NCI-H524 (cell line): ENCODE data around the gene TMEM120A.
"Not testable (repeated sequence)": the region's sequence is repeated elsewhere in the genome, so short reads cannot be mapped to it uniquely, and the experiment has no call there.

Experiments used
- DNase-seq, 2 experiments: peaks; one replicate each; lab custom pipeline; 2025; lab: John Stamatoyannopoulos, UW

TMEM120A gene

DNA sequence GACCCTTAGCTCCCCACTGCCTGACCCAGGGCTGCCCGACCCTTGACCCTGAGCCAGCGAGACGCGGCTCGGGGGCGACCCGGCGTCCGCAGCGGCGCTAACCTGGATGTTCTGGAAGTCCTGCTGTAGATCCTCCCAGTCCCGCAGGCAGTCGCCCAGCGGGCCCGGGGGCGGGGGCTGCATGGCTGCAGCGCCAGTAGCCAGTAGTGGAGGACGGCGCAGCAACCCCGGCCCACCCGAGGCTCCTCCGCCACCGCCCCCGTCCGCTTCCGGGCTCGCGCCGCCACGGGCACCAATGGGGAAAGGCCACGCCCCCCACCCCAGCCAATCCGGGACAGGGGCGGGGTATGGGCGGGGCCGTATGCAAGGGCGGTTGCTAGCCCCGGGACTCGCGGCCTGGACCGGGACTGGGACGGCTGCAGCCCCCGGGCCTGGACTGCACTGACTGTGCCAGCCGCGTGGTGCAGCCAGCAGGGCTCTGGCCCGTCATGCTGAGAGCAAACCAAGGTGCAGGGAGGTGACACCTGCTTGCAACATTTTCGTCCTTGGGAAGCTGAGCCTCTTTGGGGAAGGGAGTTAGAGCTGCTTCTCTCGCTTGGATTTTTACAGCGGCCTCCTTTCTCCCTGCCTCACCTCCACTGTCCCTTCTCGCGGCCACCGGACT lies at the start of gene TMEM120A:
Gene TMEM120A, minus strand, starts transcription at position 208 of the 664 bp plus-strand sequence. Its CDS starts 25 bp downstream, at position 183.
- DNase-seq = peak; percentile 52 to 83

DNA sequence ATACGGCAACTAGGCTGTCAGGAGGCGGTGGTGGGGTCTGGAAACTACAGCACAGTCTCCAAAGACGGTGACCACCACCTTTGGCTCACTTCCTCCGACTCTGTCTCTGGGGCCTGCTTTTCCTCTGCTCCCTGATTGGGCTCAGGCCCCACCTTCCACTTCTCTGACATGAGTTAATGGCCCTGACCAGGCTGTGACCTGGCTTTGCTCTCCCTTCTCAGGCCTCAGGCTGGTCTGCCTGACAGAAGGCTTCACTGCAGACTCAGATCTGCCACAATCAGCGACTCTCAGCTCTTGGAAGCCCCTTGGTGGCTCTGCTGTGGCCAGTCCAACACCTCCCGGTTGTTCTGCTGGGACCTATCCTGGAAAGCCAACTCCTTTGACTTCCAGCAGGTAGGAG lies 45.7 kb upstream of the TMEM120A start:
- no peak for DNase-seq

DNA sequence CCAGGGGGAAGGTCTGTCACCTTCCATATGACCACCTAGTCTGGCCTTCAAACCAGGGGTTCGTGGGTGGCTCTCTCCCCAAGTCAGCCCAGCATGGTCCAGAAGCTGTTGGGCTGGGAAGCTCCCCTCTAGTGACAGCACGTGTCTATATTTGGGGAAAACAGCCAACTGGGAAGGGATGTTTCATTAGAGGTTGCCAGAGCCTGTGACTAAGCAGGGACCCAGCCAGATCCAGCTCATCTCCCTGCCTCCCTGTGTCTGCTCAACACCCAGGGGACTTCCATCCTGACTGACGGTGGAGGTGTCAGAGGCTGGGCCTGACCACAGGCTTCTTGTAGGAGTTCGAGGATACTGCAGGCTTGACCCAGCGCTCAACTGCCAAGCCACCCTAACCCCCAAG lies 42.9 kb upstream of the TMEM120A start:
- no peak for DNase-seq

DNA sequence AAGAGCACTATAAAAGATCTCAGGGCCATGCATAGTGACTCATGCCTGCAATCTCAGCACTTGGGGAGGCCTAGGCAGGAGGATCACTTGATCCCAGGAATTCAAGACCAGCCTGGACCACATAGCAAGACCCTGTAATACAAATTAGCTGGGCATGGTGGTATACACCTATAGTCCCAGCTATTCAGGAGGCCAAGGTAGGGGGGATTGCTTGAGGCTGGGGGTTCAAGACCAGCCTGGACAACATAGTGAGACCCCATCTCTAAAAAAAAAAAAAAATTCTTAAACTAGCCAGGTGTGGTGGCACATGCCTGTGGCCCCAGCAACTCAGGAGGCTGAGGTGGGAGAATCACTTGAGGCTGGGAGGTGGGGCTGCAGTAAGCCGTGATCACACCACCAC lies 37.6 kb upstream of the TMEM120A start:
- no peak for DNase-seq

DNA sequence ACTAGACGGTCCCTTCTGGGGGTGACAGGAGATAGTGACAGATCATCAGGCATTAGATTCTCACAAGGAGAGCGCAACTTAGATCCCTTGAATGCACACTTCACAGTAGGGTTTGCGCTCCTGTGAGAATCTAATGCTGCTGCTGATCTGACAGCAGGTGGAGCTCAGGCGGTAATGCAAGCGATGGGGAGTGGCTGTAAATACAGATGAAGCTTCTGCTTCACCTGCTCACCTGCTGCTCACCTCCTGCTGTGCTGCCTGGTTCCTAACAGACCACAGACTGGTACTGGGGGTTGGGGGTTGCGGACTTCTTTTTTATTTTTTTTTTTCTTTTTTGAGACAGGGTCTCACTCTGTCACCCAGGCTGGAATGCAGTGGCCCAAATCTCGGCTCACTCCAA lies 35.3 kb upstream of the TMEM120A start:
- DNase-seq = not testable (repeated sequence)

DNA sequence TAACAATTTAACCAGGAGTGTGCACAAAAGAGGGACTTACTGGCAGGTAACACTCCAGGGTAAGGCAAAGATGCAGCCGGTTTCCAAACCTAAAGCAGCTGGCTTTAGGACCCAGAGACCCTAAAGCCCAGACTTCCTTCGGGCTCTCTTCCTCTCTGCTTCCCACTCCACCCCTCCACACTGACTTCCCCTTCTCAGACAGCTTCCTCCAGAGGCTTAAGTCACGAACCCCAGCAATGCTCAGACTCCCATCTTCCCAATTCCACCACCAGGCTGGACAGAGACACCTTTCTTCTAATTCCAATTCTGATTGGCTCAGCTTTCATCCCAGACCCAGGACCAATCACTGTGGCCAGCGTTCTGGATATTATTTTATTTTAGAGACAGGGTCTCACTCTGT lies 28.6 kb upstream of the TMEM120A start:
- no peak for DNase-seq

DNA sequence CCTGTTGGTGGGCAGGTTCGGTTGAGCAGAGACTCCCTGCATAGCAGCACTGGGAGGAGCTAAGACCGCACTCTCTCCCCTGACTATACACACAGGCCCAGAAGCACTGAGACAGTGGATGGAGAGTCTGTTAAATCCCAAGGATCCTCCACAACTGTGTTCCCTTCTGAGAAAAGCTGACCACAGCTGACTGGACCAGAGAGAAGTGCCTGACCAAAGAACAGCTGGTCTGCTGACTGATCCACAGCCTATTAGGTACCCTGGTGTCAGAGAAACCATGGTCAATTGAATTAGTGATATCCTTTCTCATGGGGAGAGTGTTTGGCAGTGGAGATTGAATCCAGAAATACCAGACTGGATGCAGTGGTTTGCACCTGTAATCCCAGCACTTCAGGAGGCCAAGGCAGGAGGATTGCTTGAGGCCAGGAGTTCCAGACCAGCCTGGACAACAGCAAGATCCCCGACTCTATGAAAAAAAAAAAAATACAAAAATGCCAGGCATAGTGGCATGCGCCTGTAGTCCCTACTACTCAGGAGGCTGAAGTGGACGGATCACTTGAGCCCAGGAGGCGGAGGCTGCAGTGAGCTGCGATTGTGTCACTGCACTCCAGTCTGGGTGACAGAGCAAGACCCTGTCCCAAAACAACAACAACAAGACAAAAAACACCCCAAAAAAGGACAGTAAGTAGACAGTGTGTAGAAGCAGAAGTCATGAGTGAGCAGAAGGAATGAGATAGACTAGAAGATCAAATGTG lies 27.8 kb upstream of the TMEM120A start:
- no peak for DNase-seq

DNA sequence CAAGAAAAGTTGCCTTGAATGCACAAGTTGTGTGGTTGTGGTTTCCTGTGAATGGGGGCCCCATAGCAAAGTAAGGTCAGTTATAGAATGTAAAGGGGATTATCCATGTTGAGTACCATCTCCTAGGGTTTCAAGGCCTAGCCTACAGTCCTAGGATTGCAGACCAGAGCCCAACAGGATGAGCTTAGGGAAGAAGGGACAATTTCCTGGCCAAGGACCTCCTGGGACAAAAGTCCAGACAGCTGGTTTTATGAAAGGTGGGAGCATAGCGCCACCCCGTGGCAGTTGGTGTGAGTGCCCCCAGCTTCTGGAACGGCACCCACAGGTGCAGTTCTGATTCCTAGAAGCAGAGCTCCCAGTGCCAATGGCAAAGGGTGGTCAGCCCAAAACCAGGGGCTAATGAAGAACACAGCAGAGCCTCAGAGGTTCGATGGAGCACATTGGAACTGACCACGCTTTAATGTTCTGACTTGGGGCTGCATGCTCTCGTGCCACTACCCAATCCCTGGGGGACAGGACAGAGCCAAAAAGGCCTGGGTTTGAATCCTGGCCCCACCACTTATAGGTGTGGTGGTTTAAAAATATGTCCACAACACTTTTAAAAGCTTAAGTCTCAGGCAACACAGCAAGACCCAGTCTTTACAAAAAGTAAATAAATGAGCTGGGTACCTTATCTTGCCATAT lies 25.8 kb upstream of the TMEM120A start:
- DNase-seq = peak; percentile 6 to 65

DNA sequence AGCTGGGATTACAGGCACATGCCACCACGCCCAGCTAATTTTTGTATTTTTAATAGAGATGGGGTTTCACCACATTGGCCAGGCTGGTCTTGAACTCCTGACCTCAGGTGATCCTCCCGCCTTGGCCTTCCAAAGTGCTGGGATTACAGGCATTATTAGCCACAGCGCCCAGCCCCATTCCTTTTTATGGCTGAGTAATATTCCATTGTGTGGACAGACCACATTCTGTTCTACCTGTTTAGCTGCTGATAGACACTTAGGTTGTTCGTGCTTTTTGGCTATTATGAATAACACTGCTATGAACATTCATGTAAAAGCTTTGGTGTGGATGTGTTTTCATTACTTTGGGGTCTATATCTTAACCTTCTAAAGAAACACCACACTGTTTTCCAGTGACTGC lies 24.1 kb upstream of the TMEM120A start:
- not testable (repeated sequence) for DNase-seq

DNA sequence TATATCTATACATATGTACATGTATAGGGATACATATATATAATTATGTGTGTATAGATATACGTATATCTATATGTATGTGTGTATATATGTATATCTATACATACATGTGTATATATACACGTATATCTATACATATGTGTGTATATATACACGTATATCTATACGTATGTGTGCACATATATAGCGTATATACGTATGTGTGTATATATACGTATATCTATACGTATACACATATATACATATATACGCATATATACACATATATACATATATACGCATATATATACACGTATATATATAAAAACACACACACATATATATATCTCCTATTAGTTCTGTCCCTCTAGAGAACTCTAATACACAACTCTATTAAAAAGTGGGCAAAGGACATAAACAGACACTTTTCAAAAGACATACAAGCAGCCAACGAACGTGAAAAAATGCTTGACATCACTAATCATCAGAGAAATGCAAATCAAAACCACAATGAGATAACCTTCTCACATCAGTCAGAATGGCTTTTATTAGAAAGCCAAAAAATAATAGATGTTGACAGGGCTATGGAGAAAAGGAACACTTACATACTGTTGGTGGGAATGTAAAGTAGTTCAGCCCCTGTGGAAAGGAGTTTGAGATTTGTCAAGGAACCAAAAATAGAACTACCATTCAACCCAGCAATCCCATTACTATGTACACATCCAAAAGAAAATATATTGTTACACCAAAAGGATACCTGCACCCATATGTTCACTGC lies 22.0 kb upstream of the TMEM120A start:
- DNase-seq = no peak

DNA sequence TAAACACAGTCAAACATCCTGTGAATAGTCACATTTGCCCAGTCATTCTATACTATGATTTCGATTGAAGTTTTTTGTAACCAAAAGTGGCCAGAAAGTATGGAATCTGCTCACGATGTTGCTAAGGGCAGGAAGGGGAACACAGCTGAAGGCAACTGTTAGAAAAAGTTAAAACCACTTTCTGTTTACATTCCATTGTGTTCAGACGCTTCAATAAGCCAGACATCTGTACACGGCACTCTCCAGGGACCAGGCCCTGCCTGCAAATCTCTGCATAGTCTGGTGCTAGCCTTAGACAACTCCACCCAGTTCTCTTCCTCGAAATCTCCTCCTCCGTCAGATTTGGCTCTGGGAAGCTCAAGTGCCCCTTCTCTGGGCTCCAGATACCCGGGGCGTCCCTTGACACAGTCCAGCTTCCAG lies 17.1 kb upstream of the TMEM120A start:
- DNase-seq = no peak

DNA sequence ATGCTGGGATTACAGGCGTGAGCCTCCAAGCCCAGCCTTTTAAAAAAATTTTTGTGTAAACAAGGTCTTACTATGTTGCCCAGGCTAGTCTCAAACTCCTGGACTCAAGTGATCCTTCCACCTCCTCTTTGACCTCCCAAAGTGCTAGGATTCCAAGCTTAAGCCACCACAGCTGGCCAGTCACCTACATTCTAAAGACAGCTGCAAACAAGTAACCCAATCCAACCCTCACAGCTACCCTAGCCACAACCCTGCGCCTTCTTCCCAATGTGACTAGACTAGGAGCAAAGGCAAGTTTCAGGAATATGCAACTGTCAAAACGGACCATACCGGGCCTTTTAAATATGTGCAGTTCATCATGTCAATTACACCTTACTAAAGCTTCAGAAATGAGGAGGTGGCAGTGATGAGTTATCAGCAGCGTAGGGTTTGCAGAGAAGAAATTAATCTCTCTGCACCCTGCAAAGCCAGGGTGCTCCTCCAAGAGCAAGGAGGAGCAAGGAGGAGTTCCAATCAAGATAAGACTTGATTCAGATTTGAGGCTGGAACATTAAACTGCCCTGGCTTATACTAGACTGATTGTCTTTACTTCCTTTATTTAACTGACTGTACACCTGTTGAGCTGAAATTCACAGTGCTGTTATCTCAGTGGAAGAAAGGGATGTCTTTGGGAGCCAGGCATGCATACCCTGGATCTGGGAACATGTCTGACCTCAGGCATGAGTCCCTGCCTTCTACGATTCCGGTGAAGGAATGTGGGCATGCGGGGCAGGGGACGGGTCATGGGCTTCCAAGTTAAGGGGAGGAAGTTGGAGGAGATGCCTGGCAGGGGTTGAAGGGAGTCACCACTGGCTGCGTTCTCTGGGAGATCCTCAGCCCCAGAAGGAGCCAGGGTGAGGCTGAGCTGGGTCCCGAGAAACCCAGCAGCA lies 15.5 kb upstream of the TMEM120A start:
- no peak for DNase-seq

DNA sequence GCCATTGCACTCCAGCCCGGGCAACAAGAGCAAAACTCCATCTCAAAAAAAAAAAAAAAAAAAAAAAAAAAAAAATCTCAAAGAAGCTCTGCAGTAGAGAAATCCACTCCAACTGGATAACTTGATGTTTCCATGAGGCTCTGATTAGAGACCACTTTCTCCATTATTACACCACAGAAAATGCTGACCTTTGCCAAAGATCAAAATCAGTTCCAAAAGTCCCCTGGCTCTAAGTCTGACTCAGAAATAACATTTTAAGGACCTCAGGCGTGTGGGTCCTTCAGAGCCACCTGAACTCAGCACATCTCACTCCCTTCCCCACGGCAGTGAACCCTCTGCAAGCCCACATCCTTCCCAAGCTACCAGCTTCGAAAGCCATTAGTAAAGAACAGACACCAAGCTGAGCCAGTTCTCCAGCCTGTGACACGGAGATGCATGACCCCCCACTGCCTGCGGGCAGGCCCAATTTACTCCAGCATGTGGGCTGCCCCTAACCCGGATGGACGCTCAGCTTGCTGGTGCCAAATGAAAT lies 13.8 kb upstream of the TMEM120A start:
- no peak for DNase-seq

DNA sequence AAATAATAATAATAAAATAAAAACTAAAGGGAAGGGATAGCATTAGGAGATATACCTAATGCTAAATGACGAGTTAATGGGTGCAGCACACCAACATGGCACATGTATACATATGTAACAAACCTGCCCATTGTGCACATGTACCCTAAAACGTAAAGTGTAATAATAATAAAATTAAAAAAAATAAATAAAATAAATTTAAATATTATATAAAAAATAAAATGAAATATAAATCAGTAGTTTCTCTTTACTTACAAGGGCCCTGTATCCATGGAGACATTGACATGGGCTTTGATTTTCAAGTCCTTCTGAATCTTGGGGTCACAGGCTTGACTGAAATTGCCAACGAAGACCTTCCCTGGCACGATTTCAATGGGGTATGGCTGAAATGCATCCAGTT lies 10.6 kb upstream of the TMEM120A start:
- DNase-seq = not testable (repeated sequence)

DNA sequence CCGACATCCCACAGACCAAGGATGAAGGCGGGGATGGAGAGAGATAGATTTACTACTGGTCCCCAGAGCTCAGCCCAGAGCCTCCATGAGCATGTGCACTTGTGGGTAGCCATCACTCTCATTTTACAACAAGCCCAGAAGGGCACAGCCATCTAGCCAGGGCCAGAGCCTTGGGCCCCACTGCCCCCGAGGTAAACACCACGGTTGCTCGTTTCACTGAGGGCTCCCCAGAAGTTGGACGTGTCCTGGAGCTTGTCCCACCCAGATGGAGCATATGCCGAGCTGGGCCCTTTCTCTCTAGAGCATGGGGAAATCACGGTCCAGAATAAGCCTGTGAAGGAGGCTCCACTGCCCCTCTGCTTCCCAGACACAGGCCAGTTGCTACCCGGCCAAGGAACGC lies 9.0 kb upstream of the TMEM120A start:
- DNase-seq = no peak

DNA sequence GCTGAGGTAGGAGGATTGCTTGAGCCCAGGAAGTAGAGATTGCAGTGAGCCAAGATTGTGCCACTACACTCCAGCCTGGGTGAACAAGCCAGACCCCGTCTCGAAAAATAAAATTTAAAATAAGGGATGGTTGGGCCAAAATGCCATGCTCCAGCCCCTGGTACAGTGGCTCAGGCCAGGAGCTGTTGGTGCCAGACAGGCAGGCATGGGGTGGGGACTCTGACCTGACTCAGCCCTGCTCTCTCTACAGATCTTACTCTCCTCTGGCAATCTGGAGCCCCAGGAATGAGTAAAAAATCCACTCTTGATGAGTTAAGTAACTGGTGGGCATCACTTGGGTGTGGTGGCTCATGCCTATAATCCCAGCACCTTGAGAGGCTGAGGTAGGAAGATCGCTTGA lies 8.4 kb upstream of the TMEM120A start:
- no peak for DNase-seq

DNA sequence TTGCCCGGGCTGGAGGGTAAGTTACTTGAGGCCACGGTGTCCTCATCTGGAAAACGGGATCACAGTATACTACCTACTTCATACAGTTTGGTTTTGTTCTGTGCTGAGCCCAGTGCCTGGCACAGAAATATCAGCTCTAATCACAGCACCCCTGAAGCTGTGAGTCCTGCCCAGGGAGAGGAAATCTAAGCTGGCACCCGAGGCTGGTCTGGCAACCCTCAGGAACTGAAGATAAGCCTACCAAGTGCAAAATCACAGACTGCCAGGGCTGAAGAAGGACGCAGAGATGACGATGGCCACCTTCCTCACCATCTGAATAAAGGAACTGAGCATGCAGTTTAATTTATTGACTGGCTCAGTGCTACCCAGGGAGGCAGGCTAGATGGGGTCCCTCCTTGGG lies 7.7 kb upstream of the TMEM120A start:
- no peak for DNase-seq

DNA sequence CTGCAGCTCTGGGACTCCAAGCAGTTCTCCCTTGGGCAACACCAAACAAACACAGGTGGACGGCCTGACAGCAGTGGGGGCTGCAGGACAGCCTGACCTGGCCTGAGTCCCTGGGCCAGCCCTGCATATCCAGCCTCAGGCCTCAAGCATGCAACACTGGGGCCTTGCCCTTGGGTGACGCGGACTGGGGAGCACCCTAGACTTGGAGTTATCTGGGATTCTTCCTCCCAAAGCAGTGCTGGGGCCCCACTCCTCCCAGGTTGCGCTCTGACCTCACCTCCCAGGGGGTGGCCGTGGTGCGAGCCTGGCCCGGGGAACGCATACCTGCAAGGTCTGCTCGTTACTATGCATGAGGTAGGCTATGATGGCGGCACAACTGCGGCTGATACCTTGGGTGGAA lies 6.2 kb upstream of the TMEM120A start:
- DNase-seq = no peak

DNA sequence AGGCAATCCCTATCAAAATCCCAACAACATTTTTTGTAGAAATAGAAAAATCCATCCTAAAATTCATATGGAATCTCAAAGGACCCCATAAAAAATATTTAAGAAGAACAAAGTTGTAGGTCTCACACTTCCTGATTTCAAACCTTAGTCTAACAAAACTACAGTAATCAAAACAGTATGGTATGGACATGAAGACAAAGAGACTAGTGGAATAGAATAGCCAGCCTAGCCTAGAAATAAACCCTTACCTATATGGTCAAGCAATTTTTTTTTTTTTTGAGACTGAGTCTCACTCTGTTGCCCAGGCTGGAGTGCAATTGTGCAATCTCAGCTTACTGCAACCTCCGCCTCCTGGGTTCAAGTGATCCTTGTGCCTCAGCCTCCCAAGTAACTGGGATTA lies 3.6 kb upstream of the TMEM120A start:
- DNase-seq = no peak

DNA sequence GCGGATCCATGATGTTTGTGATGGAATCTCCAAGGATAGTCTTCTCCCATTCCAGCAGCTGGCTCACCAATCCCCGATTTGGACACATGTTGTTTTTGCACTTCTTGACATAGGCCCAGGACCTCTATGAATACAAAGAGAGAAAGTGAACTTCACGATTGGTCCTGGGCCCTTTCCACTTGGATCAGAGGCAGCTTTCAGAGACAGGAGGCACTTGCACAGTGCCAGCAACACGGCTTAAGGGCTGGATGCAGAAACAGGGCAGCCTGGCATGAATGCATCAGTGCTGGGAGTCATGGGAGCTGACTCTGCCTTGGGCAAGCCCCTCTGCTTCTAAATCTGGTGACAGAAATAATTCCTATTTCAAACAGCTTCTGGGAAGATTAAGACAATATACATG lies 2.1 kb upstream of the TMEM120A start:
- no peak for DNase-seq

DNA sequence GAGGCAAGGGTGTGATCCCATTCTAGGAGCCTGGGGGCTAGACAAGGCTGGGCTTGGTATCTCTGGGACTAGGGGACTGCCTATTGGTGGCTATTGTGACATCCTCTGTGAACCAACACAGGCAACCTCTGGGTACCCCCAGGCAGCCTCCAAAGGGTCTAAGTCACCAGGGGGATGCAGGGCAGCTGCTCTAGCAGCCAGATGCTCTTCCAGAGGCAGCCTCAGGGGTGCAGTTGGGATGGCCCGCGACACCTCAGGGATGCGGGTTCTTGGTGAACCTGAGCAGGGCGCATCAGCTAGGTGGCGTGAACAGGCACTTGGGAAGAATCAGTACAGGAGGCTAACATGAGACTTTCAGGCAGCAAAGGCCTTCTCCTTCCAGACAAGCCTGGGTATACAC lies 1.6 kb upstream of the TMEM120A start:
- DNase-seq = no peak
